H9 (cell line): ENCODE data around the gene TFAP2C. TPM values are rescaled to one million over a fixed set of nuclear protein-coding genes. Genes with fewer than 3 reads are reported as not detected.

Experiments used
- DNase-seq: peaks from one replicate; pipeline ENCODE4 v3.0.0-alpha.2; 2017
- H2AFZ ChIP-seq: one replicate; pipeline ENCODE4 v1.6.1; 2013; ENCODE audit warnings: mild to moderate bottlenecking, low read length, control low read depth, moderate library complexity
- H2AK5ac ChIP-seq: 2 replicates; pipeline ENCODE4 v1.6.1; 2013; ENCODE audit warnings: low read length, control low read depth, mixed read lengths; ENCODE audit not compliant: insufficient read length
- H2BK120ac ChIP-seq: one replicate; pipeline ENCODE4 v1.6.1; 2013; ENCODE audit warnings: low read depth, mild to moderate bottlenecking, low read length, control low read depth, inconsistent platforms; ENCODE audit not compliant: poor library complexity, severe bottlenecking
- H2BK12ac ChIP-seq: 2 replicates; pipeline ENCODE4 v1.6.1; 2013; ENCODE audit warnings: low read length, control low read depth, mixed read lengths, low read depth; ENCODE audit not compliant: insufficient read length
- H2BK15ac ChIP-seq: 2 replicates; pipeline ENCODE4 v1.6.1; 2013; ENCODE audit warnings: low read depth, low read length, control low read depth
- H2BK20ac ChIP-seq: one replicate; pipeline ENCODE4 v1.6.1; 2013; ENCODE audit warnings: low read depth, mild to moderate bottlenecking, low read length, control low read depth, inconsistent platforms; ENCODE audit not compliant: poor library complexity, severe bottlenecking
- H2BK5ac ChIP-seq: 2 replicates; pipeline ENCODE4 v1.6.1; 2013; ENCODE audit warnings: low read length, control low read depth, mixed read lengths; ENCODE audit not compliant: insufficient read length
- H3K14ac ChIP-seq: 2 replicates; pipeline ENCODE4 v1.6.1; 2013; ENCODE audit warnings: low read length, control low read depth; ENCODE audit not compliant: insufficient read depth
- H3K18ac ChIP-seq: 2 replicates; pipeline ENCODE4 v1.6.1; 2013; ENCODE audit warnings: low read depth, mild to moderate bottlenecking, mixed read lengths, low read length, control low read depth; ENCODE audit not compliant: insufficient read length
- H3K23ac ChIP-seq: 2 replicates; pipeline ENCODE4 v1.6.1; 2013; ENCODE audit warnings: low read length, control low read depth, mixed read lengths, low read depth; ENCODE audit not compliant: insufficient read length
- H3K23me2 ChIP-seq: 2 replicates; pipeline ENCODE4 v1.6.1; 2013; ENCODE audit warnings: low read depth, mild to moderate bottlenecking, mixed read lengths, low read length, control low read depth; ENCODE audit not compliant: insufficient read length, poor library complexity, severe bottlenecking
- H3K27ac ChIP-seq: 2 replicates; pipeline ENCODE4 v1.5.1; 2013; ENCODE audit warnings: low read length, control low read depth, mixed read lengths, low read depth; ENCODE audit not compliant: insufficient read length
- H3K27me3 ChIP-seq: 2 replicates; pipeline ENCODE4 v1.6.1; 2013; ENCODE audit warnings: low read length, control low read depth, inconsistent platforms; ENCODE audit not compliant: insufficient read depth
- H3K4ac ChIP-seq: 2 replicates; pipeline ENCODE4 v1.6.1; 2013; ENCODE audit warnings: low read depth, mild to moderate bottlenecking, control low read depth, inconsistent platforms, low read length, moderate library complexity
- H3K4me1 ChIP-seq: 2 replicates; pipeline ENCODE4 v1.6.1; 2013; ENCODE audit warnings: low read length, control low read depth, inconsistent platforms; ENCODE audit not compliant: insufficient read depth
- H3K4me2 ChIP-seq: 2 replicates; pipeline ENCODE4 v1.6.1; 2013; ENCODE audit warnings: low read length, control low read depth, mixed read lengths; ENCODE audit not compliant: insufficient read length, insufficient read depth
- H3K56ac ChIP-seq: 2 replicates; pipeline ENCODE4 v1.6.1; 2013; ENCODE audit warnings: low read depth, mild to moderate bottlenecking, mixed read lengths, low read length, control low read depth; ENCODE audit not compliant: insufficient read length
- H3K79me1 ChIP-seq: 2 replicates; pipeline ENCODE4 v1.6.1; 2013; ENCODE audit warnings: low read depth, mild to moderate bottlenecking, moderate library complexity, low read length, control low read depth, inconsistent platforms; ENCODE audit not compliant: insufficient read depth, poor library complexity, severe bottlenecking
- H3K79me2 ChIP-seq: 2 replicates; pipeline ENCODE4 v1.6.1; 2013; ENCODE audit warnings: low read length, control low read depth, inconsistent platforms; ENCODE audit not compliant: insufficient read depth
- H3K9ac ChIP-seq: 2 replicates; pipeline ENCODE4 v1.6.1; 2013; ENCODE audit warnings: low read length, control low read depth, mixed read lengths; ENCODE audit not compliant: insufficient read length; ENCODE audit errors: extremely low read depth
- H3K9me3 ChIP-seq: one replicate; pipeline ENCODE4 v1.6.1; 2013; ENCODE audit warnings: low read depth, low read length, inconsistent platforms; ENCODE audit not compliant: control insufficient read depth
- H3T11ph ChIP-seq: one replicate; pipeline ENCODE4 v1.6.1; 2013; ENCODE audit warnings: mild to moderate bottlenecking, low read length, control low read depth, inconsistent platforms
- H4K20me1 ChIP-seq: one replicate; pipeline ENCODE4 v1.6.1; 2013; ENCODE audit not compliant: control insufficient read depth, insufficient read length, insufficient read depth
- H4K5ac ChIP-seq: 2 replicates; pipeline ENCODE4 v1.6.1; 2013; ENCODE audit warnings: low read depth, mild to moderate bottlenecking, mixed read lengths, low read length, control low read depth; ENCODE audit not compliant: insufficient read length
- H4K8ac ChIP-seq: replicated peaks from 2 replicates; pipeline ENCODE4 v1.6.1; 2013; ENCODE audit warnings: low read length, control low read depth, mixed read lengths, low read depth; ENCODE audit not compliant: insufficient read length
- H4K91ac ChIP-seq: 2 replicates; pipeline ENCODE4 v1.6.1; 2013; ENCODE audit warnings: low read depth, mild to moderate bottlenecking, moderate library complexity, mixed read lengths, low read length, control low read depth; ENCODE audit not compliant: insufficient read length
- H3K27ac Mint-ChIP-seq, 3 experiments: 2 replicates in 2 of 3; 3 replicates in 1 of 3; pipeline ENCODE4 v1.8.0; 2020 to 2021; ENCODE audit warnings: mixed read lengths in 3 of 3, mild to moderate bottlenecking in 1 of 3, moderate library complexity in 1 of 3
- H3K27me3 Mint-ChIP-seq: 2 replicates; pipeline ENCODE4 v1.8.0; 2021; ENCODE audit warnings: low read depth, mild to moderate bottlenecking, moderate library complexity, mixed read lengths
- H3K36me3 Mint-ChIP-seq, 3 experiments: 2 replicates in 2 of 3; 3 replicates in 1 of 3; pipeline ENCODE4 v1.8.0; 2020 to 2021; ENCODE audit warnings: low read depth in 3 of 3, mixed read lengths in 3 of 3; ENCODE audit not compliant: insufficient read depth in 1 of 3
- H3K4me1 Mint-ChIP-seq, 2 experiments: 2 replicates each; pipeline ENCODE4 v1.8.0; 2020; ENCODE audit warnings: mixed read lengths in 2 of 2
- H3K4me3 Mint-ChIP-seq, 2 experiments: 2 replicates in 1 of 2; 3 replicates in 1 of 2; pipeline ENCODE4 v1.8.0; 2020 to 2021; ENCODE audit warnings: mild to moderate bottlenecking in 2 of 2, mixed read lengths in 2 of 2, moderate library complexity in 1 of 2
- H3K9me3 Mint-ChIP-seq, 2 experiments: 2 replicates in 1 of 2; 3 replicates in 1 of 2; pipeline ENCODE4 v1.8.0; 2020; ENCODE audit warnings: mild to moderate bottlenecking in 2 of 2, mixed read lengths in 2 of 2, moderate library complexity in 1 of 2
- WGBS: extraction: QIAGEN DNeasy Blood & Tissue Kit; methylation state at CpG from one replicate; pipeline ENCODE4 v1.1.7; 2013; ENCODE audit warnings: missing lambda C conversion rate, low lambda C conversion rate, mixed read lengths; ENCODE audit not compliant: insufficient read length; ENCODE audit errors: extremely low coverage; 5-methylcytosine and 5-hydroxymethylcytosine counted together
- total RNA-seq: library from RNA; stranded (reverse); gene quantifications from 2 replicates; pipeline ENCODE4 v1.2.1, GENCODE V29; 2021
- TF ChIP-seq, protein P1 (sequence below): fragments of 200-600 bp; sonication (generic); conservative IDR thresholded peaks from 3 replicates; pipeline ENCODE4 v1.8.0; 2021; ENCODE audit warnings: antibody characterized with exemption, mild to moderate bottlenecking

Gene TFAP2C
- total RNA-seq, 1 experiment from 2014 or later = 24.3 TPM

DNA sequence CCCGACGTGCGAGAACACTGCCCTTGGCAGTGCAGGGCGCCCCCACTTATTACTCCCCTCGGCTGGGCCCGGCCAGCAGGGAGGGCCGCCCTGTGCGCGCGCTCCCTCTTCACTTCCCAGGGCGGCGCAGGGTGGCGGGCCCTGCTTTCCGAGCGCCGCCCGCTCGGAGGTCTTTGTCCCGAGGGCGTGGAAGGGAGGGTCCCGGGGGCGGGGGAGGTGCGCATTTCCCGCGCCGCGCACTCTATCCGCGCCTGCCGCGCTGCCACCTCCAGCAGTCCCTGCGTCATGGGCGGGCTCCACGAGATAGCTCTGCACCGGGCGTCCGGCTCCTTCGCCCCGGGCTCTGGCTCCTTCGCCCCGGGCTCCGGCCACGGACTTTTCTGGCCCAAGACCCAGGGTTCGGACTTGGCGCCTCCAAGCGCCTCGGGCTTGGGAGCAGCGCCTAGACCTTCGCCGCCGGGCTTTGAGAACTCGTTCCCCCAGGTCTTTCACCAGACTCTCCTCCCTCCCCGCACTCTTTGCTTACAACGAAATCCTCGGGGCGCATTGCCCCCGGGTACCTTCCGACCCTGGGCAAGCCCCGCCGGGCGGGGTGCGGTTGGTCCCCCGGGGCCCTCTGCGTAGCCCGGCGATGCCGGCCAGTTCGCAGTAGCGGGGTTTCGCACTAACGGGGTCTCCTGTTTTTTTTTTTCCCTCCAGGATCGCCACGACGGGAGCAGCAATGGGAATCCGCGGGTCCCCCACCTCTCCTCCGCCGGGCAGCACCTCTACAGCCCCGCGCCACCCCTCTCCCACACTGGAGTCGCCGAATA is 1.6 kb downstream of the TFAP2C start:
- WGBS = no CpG with 5 or more reads among the region's 82 CpGs
- Mint-ChIP-seq H3K36me3 (peaks cover 0 to 34% (median 31%) of the 10 kb centered on the region in 3 experiments; a peak in 6 of 7 replicates), H3K27ac (no peak overlapping the region), H3K9me3 (no peaks in the 10 kb centered on the region; a peak in 2 of 5 replicates), H3K4me1 (peaks cover 55 to 61% of the 10 kb centered on the region in 2 experiments), H3K4me3 (peak overlapping the region; percentile 81 to 88), H3K27me3 (peaks cover 45% of the 10 kb centered on the region)
- DNase-seq = peak; percentile 57
- Histone ChIP-seq H3T11ph (no peak overlapping the region), H2AK5ac (no peak overlapping the region), H2BK15ac (peak overlapping the region; percentile 73; the same call in 1 of the 2 replicates), H3K4me1 (peaks cover 8% of the 10 kb centered on the region), H3K27ac (no peak overlapping the region), H3K14ac (peak overlapping the region; percentile 74), H3K79me1 (no peaks in the 10 kb centered on the region), H3K23ac (no peak overlapping the region), H4K91ac (no peak overlapping the region), H3K9ac (peak overlapping the region; percentile 40), H3K4ac (no peak overlapping the region), H3K18ac (peak overlapping the region; percentile 50), H3K23me2 (peaks cover 45% of the 10 kb centered on the region), H3K4me2 (peak overlapping the region; percentile 97), H4K8ac (no peak overlapping the region), H3K79me2 (no peaks in the 10 kb centered on the region), H2AFZ (no peak overlapping the region), H2BK12ac (no peak overlapping the region), H2BK20ac (no peak overlapping the region), H4K5ac (no peak overlapping the region), H3K9me3 (no peaks in the 10 kb centered on the region), H2BK120ac (no peak overlapping the region), H2BK5ac (no peak overlapping the region), H4K20me1 (no peaks in the 10 kb centered on the region), H3K56ac (no peak overlapping the region), H3K27me3 (peaks cover 33% of the 10 kb centered on the region)
- TF ChIP-seq, protein P1, sequence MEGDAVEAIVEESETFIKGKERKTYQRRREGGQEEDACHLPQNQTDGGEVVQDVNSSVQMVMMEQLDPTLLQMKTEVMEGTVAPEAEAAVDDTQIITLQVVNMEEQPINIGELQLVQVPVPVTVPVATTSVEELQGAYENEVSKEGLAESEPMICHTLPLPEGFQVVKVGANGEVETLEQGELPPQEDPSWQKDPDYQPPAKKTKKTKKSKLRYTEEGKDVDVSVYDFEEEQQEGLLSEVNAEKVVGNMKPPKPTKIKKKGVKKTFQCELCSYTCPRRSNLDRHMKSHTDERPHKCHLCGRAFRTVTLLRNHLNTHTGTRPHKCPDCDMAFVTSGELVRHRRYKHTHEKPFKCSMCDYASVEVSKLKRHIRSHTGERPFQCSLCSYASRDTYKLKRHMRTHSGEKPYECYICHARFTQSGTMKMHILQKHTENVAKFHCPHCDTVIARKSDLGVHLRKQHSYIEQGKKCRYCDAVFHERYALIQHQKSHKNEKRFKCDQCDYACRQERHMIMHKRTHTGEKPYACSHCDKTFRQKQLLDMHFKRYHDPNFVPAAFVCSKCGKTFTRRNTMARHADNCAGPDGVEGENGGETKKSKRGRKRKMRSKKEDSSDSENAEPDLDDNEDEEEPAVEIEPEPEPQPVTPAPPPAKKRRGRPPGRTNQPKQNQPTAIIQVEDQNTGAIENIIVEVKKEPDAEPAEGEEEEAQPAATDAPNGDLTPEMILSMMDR = peak; percentile 42; the same call in 2 of the 3 replicates
